Peyer's patch (tissue), 4 donors: ENCODE results near the gene GBX1. TPM values are rescaled to one million over a fixed set of nuclear protein-coding genes. Genes with fewer than 3 reads are reported as not detected.

Experiments
- DNase-seq, 3 donors: peaks; one replicate each; pipeline ENCODE4 v3.0.0-alpha.2; 2017 to 2019
- H3K27ac ChIP-seq, 4 donors: fragments of 200-600 bp; sonication (generic); one replicate each; pipeline ENCODE4 v1.5.1; 2016 to 2019
- H3K27me3 ChIP-seq, 2 donors: fragments of 200-600 bp; sonication (generic); one replicate each; pipeline ENCODE4 v1.5.1; 2019
- H3K36me3 ChIP-seq, 3 donors: fragments of 200-600 bp; sonication (generic); one replicate each; pipeline ENCODE4 v1.5.1; 2016 to 2019
- H3K4me1 ChIP-seq, 4 donors: fragments of 200-600 bp; sonication (generic); one replicate each; pipeline ENCODE4 v1.5.1; 2016 to 2019
- H3K4me3 ChIP-seq, 4 donors: fragments of 200-600 bp; sonication (generic); 1 replicate in 3 of 4; 2 replicates in 1 of 4; pipeline ENCODE4 v1.5.1; 2016 to 2019; ENCODE audit warnings: mild to moderate bottlenecking in 1 of 4
- H3K9me3 ChIP-seq, 4 donors: fragments of 200-600 bp; sonication (generic); one replicate each; pipeline ENCODE4 v1.5.1; 2016 to 2019; ENCODE audit warnings: mild to moderate bottlenecking in 1 of 4
- CTCF ChIP-seq, 6 experiments: fragments of 450-650 bp in 4 of 6; fragments of 200-600 bp in 2 of 6; sonication (generic) in 1 of 6; IDR thresholded peaks; one replicate each; pipeline ENCODE4 v1.5.1; 2017 to 2019; ENCODE audit warnings: antibody characterized with exemption in 6 of 6, mild to moderate bottlenecking in 3 of 6, moderate library complexity in 1 of 6
- POLR2A ChIP-seq, 2 donors: fragments of 450-650 bp; IDR thresholded peaks; one replicate each; pipeline ENCODE4 v1.5.1; 2017; ENCODE audit warnings: antibody characterized with exemption in 2 of 2, mild to moderate bottlenecking in 2 of 2, moderate library complexity in 2 of 2
- total RNA-seq, 4 donors: library from RNA; depleted of rRNA; stranded (reverse); fragments of >200 nt; gene quantifications; one replicate each; pipeline ENCODE4 v1.1.0, GENCODE V29; 2016

GBX1 gene
- total RNA-seq, 4 donors from 2014 or later: not detected

- Histone ChIP-seq H3K9me3 (no peaks in the 10 kb centered on the region), H3K36me3 (no peaks in the 10 kb centered on the region), H3K27me3 (peaks cover 0 to 4% of the 10 kb centered on the region in 2 donors), H3K4me1 (no peaks in the 10 kb centered on the region), H3K4me3 (no peak overlapping the region), H3K27ac (no peak overlapping the region)
- peak in 1 of 3 donors; percentile 52 for DNase-seq
- TF ChIP-seq CTCF (IDR thresholded peaks at IDR 0.05): no peak
- TF ChIP-seq POLR2A (IDR thresholded peaks at IDR 0.05): no peak
Measured at GRCh38 chr7:151174246-151175046, 7.0 kb upstream of the GBX1 start.

- DNase-seq: no peak
Measured at GRCh38 chr7:151173386-151174245, 6.1 kb upstream of the GBX1 start.

DNA sequence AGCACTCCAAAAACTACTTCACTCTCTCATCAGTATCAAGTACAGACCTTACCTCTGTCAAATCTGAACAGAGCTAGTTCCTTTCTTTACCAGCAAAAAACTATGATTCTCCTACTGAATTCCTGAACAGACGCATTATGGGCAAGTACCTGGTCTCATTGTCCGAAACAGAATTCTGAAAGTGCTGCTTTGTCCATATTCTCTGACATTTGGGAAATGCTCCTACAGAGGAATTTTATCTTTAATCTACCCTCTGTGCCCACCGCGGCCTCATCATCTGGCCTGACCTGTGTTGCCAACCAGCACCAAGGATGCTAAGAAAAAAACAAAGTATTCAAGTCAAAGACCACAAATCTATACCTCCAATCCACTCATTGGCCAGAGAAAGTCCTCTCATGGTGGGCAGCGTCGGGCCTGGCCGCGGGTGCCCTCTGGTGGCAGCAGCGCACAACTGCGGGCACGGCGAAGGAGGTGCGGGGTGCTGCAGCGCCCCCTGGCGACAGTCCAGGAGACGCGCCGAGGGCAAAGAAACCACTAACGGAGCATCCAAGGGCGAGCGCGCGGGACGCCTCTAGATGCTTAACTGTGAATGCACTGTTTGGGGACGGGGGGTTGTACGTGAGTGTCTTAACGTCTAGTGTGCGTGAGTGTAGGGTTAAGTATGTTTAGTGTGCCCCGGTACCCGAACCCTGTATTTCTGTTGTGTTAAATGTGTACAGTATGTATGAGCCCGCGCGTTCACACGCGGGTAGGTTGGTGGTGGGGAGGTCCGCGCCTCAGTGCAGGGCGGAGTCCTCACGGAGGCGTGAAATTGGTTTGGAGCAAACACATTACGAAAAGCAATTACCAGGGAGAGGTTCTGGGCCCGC, 5.0 kb upstream of the GBX1 start:
- Histone ChIP-seq H3K27ac (no peak overlapping the region), H3K27me3 (peaks cover 0 to 18% of the 10 kb centered on the region in 2 donors), H3K36me3 (no peaks in the 10 kb centered on the region), H3K4me1 (peaks cover 0 to 9% (median 3%) of the 10 kb centered on the region in 4 donors), H3K9me3 (no peaks in the 10 kb centered on the region), H3K4me3 (no peak overlapping the region)
- DNase-seq: peak; percentile 60 to 88 (median 86)
- TF ChIP-seq CTCF (IDR thresholded peaks at IDR 0.05): peak; percentile 99 to 100 (median 100)
- TF ChIP-seq POLR2A (IDR thresholded peaks at IDR 0.05): no peak

More at GRCh38 chr7:151173386-151174245, 6.1 kb upstream of the GBX1 start:
- Histone ChIP-seq H3K36me3 (no peaks in the 10 kb centered on the region), H3K9me3 (no peaks in the 10 kb centered on the region), H3K27ac (no peak overlapping the region), H3K27me3 (peaks cover 0 to 8% of the 10 kb centered on the region in 2 donors), H3K4me1 (no peaks in the 10 kb centered on the region), H3K4me3 (no peak overlapping the region)
- no peak for TF ChIP-seq POLR2A (IDR thresholded peaks at IDR 0.05)

DNA sequence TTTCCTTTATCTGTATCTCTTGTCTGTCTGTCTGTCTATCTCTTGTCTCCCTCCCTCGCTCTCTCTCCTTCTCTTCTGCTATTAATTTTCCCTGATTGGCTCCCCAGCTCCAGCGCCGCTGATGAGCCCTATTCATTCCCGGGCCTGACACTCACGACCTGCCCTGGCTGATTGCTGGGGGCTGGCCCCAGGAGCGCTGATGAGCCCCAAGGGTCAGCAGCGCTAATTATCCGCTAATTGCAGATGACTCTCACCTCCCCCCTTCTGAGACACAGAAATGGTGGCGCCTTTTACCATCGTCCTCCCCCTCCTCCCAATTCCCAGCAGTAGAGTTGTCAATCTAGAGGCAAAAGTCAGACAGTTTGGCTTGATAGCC, 1.3 kb upstream of the GBX1 start:
- Histone ChIP-seq H3K36me3 (no peaks in the 10 kb centered on the region), H3K9me3 (no peaks in the 10 kb centered on the region), H3K27ac (no peak overlapping the region), H3K4me3 (no peak overlapping the region), H3K27me3 (peaks cover 0 to 31% of the 10 kb centered on the region in 2 donors), H3K4me1 (peaks cover 0 to 20% (median 10%) of the 10 kb centered on the region in 4 donors)
- no peak for DNase-seq
- TF ChIP-seq POLR2A (IDR thresholded peaks at IDR 0.05) (no peak), CTCF (IDR thresholded peaks at IDR 0.05) (no peak)

GRCh38 chr7:151168003-151168786, 701 bp upstream of the GBX1 start:
- no peaks in the 10 kb centered on the region for H3K36me3 ChIP-seq
- no peak for TF ChIP-seq POLR2A (IDR thresholded peaks at IDR 0.05)
- peak; percentile 36 to 65 (median 44) for TF ChIP-seq CTCF (IDR thresholded peaks at IDR 0.05)
- H3K27ac ChIP-seq: no peak overlapping the region
- DNase-seq: peak in 2 of 3 donors; percentile 61 to 62
- H3K9me3 ChIP-seq: no peaks in the 10 kb centered on the region
- H3K4me3 ChIP-seq: peak overlapping the region; percentile 21 to 53 (median 50)
- H3K4me1 ChIP-seq: peaks cover 0 to 20% (median 10%) of the 10 kb centered on the region in 4 donors
- H3K27me3 ChIP-seq: peaks cover 0 to 31% of the 10 kb centered on the region in 2 donors
